ENCODE data around the gene COX5A.

The COX5A gene

DNA sequence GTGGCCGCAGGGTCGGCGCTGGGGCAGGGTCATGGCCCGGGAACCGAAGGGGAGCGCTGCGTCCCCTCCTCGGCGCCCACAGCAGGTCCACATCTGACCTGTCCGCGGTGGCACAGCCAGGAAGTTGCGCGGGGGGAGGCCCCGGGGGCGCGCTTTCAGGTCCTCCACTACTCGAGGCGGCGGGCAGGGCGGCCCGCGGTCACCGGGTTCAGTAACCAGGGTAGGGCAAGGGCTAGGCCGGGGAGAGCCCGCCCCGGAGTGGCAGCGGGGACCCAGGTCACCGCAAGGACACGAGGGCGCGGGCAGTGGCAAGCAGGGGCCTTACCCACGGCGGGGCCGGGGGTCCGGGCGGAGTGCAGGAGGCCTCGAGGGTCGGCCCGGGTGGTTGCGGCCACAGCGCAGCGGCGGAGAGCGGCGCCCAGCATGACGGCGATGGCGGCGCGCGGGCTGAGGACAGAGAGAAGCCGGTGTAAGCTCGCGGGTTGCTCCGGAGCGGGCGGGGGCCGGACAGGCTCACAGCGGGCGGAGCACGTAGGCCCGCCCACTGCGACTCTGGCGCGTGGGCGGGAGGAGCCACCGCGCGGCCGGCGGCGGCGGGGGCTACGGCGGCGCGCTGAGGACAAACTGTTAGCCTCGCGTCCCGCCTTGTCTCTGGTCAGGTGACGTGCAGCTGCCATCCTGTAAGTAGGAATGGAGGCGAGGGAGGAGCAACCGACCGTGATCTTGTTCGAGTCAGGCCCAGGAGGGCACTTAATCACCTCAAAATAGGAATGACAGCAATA is at the start of gene COX5A:
Gene COX5A (minus strand): TSS at position 484 of the 782 bp plus-strand sequence. CDS start 59 bp downstream, at position 425.
- DNase-seq: peak; percentile 90 to 96

DNA sequence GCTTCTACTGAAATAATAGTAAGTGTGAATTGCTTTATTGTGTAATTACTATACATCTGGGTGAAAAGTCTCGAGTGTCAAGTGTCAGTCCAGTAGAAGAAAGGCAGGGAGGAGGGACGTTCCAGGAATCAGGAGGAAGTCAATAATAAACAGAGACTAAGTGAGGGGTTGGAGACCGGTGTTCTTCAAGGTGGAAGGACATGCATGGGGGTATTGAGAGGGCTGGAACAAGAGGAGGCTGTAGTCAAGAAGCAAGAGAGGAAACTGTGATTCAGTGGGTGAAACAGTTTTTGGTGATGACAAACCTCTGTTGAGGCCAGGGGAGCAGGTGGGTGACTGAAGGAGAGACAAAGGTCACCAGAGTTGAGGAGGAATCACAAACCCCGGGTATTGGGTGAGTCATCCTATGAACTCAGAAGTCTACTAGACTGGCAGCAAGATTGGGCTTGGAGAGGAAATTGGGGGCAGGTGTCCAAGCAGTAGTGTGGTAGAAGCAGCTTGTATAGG is 45.9 kb upstream of the COX5A start:
- no peak for DNase-seq

DNA sequence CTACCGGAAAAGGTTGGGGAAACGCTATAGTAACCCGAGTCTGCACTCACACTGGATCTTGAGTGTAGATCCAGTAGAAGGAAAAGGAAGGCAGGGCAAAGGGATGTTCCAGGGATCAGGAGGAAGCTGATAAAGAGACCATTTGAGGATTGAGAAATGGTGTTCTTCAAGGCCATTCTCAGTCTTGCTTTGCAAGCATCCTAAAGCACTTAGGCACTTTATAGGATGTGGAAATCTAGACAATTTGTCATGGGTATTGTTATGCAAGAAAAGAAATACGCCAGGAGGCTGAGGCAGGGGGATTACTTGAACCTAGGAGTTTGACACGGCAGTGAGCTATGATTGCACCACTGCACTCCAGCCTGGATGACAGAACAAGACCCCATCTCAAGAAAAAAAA is 44.3 kb upstream of the COX5A start:
- DNase-seq: no peak

DNA sequence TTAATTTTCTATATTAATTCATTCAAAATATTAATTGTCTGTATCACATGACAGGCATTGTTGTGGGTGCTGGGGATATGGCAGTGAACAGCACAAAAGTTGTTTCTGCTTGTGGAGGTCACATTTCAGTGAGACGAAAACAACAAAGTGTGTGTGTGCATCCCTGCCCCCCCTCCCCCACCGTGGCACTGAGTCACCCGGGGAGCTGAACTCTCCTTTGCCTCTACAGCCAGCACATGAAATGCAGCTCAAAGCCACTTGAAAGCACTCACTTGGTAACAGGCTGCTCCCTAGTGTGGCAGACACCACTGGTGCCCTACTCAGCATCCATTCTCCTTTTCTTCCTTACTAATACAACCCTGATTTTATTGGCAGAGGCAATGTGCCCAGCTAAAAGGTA is 40.6 kb upstream of the COX5A start:
- DNase-seq: no peak

DNA sequence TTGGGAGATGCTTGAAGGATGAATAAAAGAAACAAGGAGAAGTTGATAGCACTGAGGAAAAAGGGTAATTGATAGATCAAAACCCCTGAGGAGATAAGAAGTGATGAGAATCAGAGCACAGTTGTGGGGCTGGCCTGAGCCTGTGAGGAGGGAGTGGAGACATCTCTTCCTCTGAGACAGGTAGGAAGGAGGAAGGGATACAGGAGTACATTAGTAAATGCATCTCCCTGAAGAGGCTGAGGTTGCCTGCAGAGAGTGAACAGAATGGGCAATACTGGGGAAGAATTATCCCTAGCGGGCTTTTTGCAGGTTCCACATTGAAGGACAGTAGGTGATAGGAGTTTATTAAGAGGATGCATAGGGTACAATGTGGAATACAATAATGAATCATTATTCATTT is 40.2 kb upstream of the COX5A start:
- no peak for DNase-seq

DNA sequence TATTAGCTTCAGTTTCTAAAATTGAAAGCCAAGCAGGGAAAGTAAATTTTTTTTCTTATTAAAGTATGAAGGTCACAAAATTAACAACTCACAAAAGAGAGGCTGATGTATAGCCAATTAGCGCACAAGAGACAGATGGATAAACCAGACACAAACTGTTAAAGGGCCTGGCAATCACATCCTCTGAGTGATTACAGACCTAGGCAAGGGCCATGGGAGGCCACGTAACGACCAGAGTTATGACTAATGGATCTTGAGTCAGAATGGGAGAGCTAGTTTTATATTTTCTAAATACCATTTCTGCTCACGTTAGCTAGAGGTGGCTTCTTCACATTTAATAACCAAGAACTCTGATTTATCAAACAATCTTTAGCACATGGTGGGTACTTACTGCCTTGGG is 39.7 kb upstream of the COX5A start:
- no peak for DNase-seq

DNA sequence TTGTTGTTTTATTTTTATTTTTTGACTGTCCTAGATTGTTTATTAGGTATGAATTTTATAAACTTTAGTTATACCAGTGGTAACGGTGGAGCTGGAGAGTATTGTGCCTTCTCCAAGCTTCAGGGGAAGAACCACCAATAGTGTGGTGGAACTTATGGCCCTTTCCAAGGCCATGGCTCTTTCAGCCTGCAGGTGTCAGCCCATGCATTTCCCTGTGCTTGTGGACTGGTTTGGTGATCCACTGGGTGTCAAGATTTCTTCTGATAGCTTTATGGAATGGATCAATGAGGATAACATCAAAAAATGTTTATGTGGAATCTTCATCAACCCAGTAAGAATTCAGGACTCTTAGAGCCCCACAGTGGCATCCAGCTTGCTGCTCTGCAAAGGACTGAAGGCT is 38.3 kb upstream of the COX5A start:
- DNase-seq: no peak

DNA sequence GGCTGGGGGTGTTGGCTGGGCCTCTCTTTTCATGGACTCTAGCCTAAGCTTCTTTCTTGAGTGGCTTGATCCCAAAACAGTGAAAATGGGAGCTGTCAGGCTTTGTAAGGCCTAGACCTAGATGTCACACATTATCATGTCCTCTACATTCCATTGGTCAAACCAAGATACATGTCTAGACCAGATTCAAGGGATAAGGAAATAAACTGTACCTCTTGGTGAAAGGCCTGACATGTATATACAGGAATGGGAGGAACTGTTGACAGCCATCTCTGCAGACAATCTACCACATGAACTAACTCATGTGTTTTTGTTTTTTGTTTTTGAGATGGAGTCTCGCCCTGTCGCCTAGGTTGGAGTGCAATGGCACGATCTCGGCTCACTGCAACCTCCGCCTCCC is 29.8 kb upstream of the COX5A start:
- no peak for DNase-seq

DNA sequence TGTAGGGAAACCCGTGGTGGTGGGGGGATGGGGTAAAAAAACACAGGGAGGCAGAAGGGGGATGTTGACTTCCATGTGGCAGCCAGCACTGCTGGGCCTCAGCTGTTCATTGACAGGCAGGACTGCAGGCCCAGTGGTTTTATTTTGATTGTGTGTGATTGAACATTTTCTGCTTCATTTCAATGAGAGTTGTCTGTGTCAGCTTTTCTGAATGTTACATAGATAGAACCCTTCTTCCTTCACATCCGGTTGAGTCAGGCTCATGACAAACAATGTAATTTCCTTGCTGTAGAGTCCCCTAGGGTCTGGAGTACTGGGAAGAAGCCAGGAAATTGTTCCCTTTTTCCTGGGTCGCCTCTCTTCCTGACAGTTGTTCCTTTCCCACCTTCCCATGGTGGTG is 26.9 kb upstream of the COX5A start:
- DNase-seq: peak in 1 of 2 experiments; percentile 52

DNA sequence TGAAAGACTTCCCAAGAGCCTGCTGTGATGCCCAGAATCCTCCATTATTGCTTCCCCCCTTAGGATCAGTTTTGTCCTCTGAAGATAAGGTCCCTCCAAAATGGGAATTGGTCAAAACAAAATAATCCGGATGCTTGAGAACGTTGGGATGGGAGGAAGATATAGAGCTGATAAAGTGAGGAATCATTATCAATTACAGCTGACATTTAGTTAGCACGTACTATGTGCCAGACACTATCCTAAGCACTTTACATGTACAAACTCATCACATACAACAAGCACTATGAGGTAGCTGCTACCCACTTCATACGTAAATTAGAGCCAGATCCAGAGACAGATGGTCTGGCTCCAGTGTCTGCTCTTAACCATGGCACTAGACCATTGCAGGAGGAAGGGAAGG is 25.3 kb upstream of the COX5A start:
- no peak for DNase-seq

DNA sequence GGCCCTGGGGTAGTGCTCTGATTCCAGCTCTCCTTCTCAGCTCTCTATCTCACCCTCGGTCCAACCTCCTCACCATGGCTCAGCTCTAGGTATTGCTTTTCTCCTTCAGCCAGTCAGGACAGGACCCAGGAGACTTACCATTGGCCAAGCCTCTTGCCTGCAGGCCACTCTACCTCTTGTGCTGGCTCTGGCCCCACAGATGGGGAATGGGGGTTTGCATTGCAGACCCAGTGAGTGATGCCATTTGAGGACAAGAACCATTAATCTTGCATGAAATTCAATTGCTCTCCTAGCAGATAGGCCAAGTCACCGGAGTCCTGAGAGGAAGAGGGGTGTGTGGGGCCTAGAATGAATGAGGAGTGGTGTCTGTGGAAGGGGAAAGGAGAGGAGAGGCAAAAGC is 24.8 kb upstream of the COX5A start:
- DNase-seq: no peak

DNA sequence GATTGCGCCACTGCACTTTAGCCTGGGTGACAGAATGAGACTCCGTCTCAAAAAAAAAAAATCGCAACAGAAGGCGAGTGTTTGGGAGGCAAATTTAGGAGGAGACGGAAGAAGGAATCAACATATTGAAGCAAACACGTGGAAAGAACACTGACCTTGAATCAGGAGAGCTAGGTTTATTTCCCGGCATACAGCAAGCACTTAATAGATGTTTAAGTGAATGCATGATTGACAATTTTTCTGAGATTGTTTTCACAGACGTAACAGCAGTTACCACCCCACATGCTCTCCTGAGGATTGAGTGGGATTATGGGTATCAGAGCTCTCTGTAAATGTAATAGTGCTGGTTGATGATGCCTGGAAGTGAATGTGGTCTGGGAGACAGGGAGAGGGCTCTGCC is 24.3 kb upstream of the COX5A start:
- DNase-seq: no peak

DNA sequence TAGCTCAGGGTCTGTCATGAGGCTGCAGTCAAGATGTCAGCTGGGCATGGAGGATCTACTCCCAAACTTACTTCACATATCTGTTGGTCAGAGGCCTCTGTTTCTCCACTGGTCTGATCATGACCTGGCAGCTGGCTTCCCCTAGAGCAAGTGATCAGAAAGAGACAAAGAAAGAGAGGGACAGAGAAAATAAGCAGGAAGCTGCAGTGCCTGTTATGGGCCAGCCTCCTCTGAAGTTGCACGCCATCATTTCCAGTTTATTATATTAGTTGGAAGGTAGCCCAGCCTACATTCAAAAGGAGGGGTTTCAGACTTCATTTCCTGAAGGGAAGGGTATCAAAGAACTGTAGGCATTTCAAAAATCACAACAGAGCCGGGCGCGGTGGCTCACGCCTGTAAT is 23.7 kb upstream of the COX5A start:
- no peak for DNase-seq

DNA sequence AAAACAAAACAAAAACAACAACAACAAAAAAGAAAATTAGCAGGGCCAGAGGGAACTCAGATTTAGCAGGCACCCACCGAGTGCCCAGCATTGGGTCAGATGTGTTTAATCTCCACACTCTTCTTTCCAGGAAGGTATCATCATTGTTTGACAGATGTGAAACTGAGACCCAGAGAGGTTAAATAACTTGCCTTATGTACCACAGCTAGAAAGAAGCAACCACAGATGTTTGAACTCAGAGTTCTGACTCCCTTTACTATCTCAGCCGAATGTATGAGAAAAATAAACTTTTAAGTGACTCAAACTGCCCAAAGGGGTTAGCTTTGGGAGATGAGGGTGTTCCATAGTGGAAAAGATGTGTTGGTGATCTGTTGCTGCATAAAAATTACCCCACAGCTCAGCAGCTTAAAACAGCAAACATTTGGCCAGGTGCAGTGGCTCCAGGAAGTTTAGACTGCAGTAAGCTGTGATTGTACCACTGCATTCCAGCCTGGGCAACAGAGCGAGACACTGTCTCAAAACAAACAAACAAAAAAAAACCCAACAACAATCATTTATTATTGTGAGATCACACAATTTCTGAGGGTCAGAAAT is 23.2 kb upstream of the COX5A start:
- no peak for DNase-seq

DNA sequence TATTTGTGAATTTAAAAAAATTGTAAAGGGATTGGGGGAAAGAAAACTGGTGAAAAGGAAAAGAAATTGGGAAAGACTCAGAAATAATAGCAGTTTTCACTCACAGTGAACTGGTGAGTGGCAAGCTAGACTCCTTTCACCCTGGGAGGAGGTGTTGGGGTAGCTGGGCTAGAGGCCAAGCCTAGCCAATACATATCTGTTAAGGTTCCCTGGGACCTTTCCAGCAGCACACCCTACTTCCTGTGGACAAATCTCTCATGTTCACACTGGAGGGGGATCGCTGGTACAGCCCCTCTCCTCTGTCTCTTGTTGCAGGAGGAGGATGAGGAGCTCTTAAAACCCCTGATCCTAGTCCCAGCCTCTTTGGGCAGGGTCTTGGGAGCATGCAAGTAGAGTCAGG is 22.4 kb upstream of the COX5A start:
- no peak for DNase-seq

DNA sequence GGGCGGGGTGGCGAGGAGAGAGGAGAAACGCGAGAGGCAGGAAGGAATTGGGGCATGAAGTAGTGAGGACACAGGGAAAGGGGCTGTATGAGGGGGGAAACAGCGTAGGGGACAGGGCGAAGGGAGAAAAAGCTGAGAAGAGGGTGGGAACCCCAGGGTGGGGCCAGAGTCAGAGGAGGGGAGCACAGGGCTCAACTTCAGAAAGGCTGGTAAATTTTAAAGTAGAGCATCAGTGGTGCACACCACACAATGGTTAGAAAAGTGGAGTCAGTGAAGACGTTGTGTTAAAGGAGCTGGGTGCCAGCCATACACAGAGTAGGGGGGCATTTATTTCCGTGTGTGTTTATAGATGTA is 21.7 kb upstream of the COX5A start:
- no peak for DNase-seq

DNA sequence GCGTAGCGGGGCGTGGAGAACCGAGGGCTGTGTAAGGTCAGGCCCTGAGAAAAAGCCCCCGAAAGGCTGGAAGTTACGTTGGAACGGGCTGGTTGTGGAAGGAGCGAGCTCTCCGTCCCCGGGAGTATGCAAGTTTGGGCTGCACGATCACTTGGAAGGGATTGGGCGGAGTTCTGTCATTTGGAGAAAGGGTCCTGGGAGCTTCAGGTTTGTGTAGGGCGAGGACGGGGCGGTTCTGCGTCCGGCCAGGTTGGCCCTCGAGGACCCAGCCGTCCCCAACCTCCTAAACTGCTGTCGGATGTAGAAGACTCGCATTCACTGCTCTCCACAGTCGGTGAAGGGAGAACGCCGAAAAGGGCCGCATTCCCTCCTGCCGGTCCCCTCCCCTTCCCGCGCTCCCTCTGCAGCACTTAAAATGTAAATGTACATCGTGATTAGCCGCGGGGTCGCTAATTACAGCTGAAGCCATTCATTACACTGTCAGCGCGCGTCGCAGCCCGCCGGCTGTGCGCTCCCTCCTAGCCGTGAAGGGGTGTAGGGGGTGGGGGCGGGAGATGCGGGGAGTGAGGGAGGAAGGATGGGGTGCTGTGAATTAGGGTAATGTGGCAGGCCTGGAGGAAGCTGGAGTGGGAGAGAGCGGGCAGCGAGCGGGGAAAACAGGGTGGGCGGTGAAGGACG is 21.2 kb upstream of the COX5A start:
- DNase-seq: no peak

DNA sequence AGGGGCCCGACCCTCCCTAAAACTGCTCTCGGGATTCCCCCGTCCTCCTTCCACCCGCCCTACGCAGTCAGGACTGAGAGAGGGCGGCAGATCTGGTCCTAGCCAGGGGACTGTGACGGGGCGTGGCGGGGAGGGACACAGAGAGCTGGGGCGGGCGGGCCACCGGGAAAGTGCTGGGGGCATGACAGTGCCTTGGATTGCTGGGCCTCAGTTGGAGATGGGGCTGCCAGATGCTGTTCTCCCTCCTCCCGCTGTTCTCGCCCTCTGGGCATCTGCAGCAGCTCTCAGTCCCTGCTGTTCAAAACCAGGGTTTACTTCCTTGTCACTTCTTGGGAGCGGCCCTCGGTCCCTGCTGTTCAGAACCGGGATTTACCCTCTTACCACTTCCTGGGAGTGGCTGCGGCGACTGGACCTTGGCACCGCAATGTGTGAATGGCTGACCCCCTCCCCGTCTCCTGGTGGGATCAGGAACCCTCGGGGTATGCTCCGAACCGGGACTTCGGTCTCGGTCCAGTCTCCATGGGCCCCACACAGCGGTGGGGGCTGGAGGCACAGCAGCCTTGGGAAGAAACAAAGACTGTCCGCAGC is 20.5 kb upstream of the COX5A start:
- no peak for DNase-seq

DNA sequence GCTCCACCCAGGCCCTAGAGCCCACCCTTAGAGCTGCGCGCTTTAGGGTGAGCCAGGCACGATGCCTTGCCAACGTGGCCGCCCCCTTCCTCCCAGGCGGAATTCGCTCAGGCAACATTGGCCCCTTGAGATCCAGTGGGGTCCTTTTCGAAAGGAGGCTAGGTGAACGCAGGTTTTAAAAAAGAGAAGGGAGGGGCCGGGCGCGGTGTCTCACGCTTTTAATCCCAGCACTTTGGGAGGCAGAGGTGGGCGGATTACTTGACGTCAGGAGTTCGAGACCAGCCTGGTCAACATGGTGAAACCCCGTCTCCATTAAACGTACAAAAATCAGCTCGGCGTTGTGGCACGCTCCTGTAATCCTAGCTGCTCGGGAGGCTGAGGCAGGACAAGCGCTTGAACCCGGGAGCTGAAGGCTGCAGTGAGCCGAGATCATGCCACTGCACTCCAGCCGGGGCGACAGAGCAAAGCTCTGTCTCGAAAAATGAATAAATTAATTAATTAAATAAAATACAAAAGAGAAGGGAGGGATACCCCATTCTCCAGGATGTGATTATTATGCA is 19.7 kb upstream of the COX5A start:
- DNase-seq: peak in 1 of 2 experiments; percentile 65

DNA sequence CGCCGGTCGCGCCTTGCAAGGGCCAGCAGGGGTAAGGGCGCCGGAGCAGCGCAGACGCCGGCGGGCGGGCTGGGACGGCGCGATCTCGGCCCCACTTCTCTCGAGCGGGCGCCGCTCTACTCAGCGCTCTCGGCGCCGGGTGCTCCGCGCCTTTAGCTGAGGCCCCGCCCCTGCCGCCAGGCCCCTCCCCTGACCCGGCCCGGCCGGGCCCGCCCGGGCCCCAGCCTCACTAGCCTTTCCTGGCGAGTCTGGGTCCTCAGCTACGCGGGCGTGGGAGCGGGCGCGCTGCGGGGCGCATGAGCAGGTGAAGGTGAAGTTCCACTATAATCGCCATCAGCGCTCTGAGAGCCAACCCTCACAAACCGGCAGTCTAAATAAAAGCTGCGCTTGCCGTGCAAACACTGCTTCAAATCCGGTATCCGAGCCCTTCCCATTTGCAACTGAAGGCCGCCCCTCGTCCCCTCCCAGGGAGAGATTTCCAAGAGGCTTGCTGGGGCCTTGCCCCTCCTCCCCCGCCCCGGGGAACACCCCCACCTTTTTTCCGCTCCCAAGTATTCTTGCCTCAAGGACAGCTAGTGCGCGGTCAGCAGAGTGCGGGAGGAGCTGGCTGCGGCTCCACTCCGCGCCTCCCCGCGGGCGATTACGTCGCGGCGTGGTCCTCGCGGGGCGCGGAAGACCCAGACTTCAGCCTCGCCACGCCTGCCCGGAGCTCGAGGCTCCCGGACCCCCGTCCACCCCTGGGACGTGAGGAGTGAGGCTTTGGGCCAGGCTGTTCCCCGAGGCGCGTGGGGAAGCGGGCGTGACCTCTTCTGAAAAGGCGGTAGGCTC is 19.0 kb upstream of the COX5A start, which contains the start of gene RPP25:
Gene RPP25 (minus strand): TSS at position 125 of the 828 bp plus-strand sequence. CDS start 189 bp downstream, outside the sequence.
- peak; percentile 89 to 93 for DNase-seq

DNA sequence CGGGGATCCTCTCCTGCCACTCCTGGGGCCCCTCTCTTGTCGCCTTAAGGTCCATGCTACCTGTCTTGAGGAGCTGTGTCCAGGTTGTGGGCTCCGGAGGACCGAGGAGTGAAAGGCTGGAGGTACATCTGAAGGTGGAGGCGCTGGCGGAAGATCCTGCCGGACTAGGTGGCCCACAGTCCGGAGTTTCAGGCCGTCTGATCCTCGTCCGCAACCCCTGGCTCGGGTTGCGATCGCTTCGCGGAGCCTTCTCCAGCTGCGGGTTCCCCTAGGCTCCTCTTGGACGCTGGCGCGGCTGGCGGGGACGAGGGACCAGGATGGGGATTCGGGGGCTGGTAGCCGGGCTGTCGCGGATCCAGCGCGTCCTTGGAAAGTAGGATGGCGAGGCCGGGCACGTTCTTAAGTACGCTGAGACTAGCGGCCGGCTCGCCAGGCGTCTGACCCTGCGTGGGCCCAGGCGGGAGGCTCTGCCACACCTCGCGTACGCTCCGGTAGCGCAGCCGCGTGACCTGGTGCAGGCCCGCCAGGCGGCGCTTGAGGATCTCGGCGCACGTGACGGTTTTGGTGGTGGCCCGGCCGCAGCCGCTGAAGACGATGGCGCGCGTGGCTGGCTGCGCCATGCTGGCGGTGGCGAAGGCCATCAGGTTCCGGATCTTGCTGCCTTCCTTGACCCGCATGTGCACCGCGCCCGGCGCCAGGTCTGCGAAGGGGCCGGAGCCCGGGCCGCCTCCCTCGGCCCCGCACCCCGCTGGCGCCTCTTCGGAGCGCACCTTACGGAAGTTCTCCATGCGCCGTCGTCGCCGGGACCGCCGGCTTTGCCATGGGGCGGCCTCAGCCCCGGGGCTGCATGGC is 18.1 kb upstream of the COX5A start:
- peak; percentile 52 to 85 for DNase-seq
